IPS-20b (cell line): ENCODE data around the gene C3orf38.
A peak's percentile ranks its signal among the peaks of the same experiment; 100 is the strongest.

Experiments used
- H3K27ac ChIP-seq: one replicate; pipeline ENCODE4 v1.5.1; 2013; ENCODE audit warnings: low read length
- H3K27me3 ChIP-seq: 2 replicates; pipeline ENCODE4 v1.6.1; 2013; ENCODE audit warnings: mild to moderate bottlenecking, low read length, inconsistent platforms; ENCODE audit not compliant: insufficient read depth
- H3K36me3 ChIP-seq: 2 replicates; pipeline ENCODE4 v1.6.1; 2013; ENCODE audit warnings: low read depth, mild to moderate bottlenecking, inconsistent platforms, low read length, moderate library complexity; ENCODE audit not compliant: insufficient read depth
- H3K4me1 ChIP-seq: 2 replicates; pipeline ENCODE4 v1.6.1; 2013; ENCODE audit warnings: mild to moderate bottlenecking, control low read depth, inconsistent platforms, low read length, moderate library complexity; ENCODE audit not compliant: insufficient read depth
- H3K4me3 ChIP-seq: 2 replicates; pipeline ENCODE4 v1.5.1; 2013; ENCODE audit warnings: mild to moderate bottlenecking, low read length, inconsistent platforms
- H3K9ac ChIP-seq: 2 replicates; pipeline ENCODE4 v1.6.1; 2013; ENCODE audit warnings: low read depth, mild to moderate bottlenecking, inconsistent platforms, low read length, moderate library complexity
- H3K9me3 ChIP-seq: 2 replicates; pipeline ENCODE4 v1.6.1; 2013; ENCODE audit warnings: mild to moderate bottlenecking, low read depth, low read length, inconsistent platforms; ENCODE audit not compliant: insufficient read depth

C3orf38 gene

DNA sequence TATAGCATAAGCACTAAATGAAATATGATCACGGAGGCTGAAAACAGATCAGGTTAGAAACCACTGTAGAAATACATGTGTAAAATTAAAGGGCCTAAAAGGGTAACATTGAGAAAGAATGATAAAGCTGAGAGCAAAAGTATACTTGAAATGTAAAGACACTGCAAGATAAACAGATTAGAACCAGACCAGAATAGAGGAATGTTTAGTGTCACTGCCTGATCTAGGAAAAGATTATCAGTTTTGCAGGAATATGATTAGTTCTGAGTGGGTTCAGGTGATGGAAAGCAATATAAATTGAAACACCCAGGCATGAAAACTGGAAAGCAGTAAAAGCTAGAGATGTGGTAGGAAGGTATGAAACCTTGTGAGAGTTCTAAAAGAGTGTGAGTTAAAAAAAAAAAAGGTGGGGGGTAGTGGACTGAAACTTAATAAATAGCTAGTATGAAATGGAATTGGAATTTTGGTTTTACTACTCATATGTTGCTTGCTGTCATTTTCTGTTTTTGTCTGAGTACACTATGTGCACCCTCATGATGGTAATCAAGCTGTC lies 16.0 kb upstream of the C3orf38 start:
- Histone ChIP-seq H3K9me3 (no peaks in the 10 kb centered on the region), H3K4me1 (no peaks in the 10 kb centered on the region), H3K36me3 (peaks cover 62% of the 10 kb centered on the region), H3K4me3 (no peak overlapping the region), H3K27me3 (no peaks in the 10 kb centered on the region), H3K27ac (no peak overlapping the region), H3K9ac (no peak overlapping the region)

DNA sequence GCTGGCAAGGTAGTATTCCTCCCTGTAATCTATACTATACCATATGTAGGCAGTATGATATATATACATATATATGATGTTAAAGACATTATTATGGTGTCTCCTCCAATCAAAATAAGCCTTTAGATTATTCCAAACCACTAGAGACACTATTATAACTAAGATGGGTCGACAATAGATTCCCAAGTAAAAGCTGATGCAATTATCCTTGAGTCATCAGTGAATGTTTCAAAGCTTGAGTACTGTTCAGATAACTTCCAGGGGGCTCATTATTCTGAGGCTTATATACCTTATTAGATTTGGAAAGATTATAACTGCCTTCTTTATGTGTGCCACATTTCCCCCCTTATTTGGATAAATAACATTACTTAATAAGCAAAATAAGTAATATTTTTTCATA lies 11.9 kb upstream of the C3orf38 start:
- Histone ChIP-seq H3K9ac (no peak overlapping the region), H3K36me3 (peaks cover 69% of the 10 kb centered on the region), H3K4me1 (peaks cover 14% of the 10 kb centered on the region), H3K27me3 (no peaks in the 10 kb centered on the region), H3K9me3 (no peaks in the 10 kb centered on the region), H3K27ac (no peak overlapping the region), H3K4me3 (no peak overlapping the region)

DNA sequence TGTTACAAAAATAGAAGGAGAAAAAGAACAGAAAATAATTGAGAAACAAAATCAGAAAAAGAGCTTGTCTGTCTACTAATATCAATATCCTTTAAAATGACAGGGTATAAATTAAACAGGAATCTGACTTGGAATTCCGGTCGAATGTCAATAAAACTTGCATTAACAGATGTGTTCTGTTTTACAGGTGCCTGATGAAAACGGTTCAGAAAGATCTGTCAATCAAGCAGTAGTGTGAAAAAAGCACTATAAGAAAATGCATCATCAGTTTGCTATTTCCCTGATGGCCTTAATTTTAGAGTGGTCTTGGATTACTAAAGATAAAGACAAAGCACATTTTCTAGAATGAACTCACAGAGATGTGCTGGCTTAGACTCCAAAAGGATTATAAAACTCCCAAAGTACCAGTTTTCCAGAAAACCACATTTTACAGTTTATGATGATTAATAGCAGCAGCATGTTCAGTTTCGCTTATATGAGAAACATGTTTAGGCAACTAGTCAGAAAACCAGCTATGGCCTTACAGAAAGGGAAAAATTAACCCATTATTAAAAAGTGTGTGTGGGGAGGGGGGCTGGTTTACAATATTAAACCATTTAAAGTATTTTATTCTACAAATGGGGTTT lies 8.2 kb upstream of the C3orf38 start:
- Histone ChIP-seq H3K4me3 (peak overlapping the region; percentile 36; the same call in 1 of the 2 replicates), H3K9me3 (no peaks in the 10 kb centered on the region), H3K9ac (no peak overlapping the region), H3K36me3 (peaks cover 49% of the 10 kb centered on the region), H3K4me1 (peaks cover 14% of the 10 kb centered on the region), H3K27me3 (no peaks in the 10 kb centered on the region), H3K27ac (no peak overlapping the region)

DNA sequence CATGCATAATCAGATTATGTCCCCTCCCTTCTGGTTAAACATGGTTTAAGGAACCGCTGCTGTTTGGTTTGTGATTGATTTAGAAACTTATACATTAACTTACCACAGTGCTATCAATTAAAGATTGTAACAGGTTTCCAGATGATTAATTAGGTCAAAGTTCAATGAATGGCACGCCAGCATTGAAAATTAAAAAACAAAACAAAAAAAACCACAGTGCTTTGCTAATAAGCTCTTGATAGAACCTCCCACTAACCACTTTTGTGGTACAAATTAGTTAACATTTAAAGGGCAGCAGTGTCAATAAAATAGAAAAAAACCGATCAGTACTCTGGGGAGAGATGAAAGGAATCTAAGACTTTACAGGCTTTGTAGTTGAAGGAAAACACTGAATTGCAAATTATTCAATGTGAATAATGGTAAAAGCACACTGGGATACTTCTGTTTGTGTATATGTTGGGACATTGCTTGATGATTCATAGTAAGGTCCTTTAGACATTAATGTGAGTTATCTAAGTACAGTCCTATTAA lies 7.6 kb upstream of the C3orf38 start:
- H3K27me3 ChIP-seq: no peaks in the 10 kb centered on the region
- peak overlapping the region; percentile 36; the same call in 1 of the 2 replicates for H3K4me3 ChIP-seq
- H3K9me3 ChIP-seq: no peaks in the 10 kb centered on the region
- H3K9ac ChIP-seq: no peak overlapping the region
- H3K27ac ChIP-seq: no peak overlapping the region
- peaks cover 43% of the 10 kb centered on the region for H3K36me3 ChIP-seq
- H3K4me1 ChIP-seq: peaks cover 14% of the 10 kb centered on the region

DNA sequence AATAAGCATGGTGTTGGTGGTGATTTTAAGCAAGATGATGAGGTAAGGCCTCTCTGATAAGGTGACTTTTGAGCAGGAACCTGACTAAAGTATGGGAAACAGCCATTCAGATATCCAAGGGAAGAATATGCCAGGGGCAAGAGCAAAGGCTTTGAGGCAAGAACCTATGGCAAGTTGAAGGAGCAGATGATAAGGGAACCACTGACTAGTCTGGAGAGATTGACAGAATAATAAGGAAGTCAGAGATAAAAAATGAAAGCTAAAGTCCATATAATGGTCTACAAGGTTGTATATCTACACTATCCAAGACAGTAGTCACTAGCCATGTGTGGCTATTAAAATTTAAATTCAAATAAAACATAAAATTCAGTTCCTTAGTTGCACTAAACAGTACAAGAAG lies 2.5 kb upstream of the C3orf38 start:
- Histone ChIP-seq H3K4me3 (0 out of 2 replicates have a peak overlapping the region, but pooled peaks have one; percentile 90), H3K9ac (no peak overlapping the region), H3K9me3 (no peaks in the 10 kb centered on the region)

DNA sequence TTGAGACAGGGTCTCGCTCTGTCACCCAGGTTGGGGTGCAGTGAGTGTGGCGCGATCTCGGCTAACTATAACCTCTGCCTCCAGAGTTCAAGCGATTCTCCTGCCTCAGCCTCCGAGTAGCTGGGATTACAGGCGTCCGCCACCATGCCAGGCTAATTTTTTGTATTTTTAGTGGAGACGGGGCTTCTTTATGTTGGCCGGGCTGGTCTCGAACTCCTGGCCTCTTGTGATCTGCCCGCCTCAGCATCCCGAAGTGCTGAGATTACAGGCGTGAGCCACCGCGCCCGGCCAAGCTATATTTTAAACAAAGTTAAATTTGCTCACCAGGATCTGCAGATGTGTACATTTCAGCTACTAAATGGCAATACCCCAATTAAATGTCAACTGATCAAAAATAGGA lies 1.1 kb upstream of the C3orf38 start:
- peak overlapping the region; percentile 98 for H3K27ac ChIP-seq
- H3K4me3 ChIP-seq: peak overlapping the region; percentile 90
- H3K36me3 ChIP-seq: peaks cover 9% of the 10 kb centered on the region
- H3K27me3 ChIP-seq: no peaks in the 10 kb centered on the region
- H3K9me3 ChIP-seq: no peaks in the 10 kb centered on the region
- H3K4me1 ChIP-seq: peaks cover 11% of the 10 kb centered on the region; the same call in 1 of the 2 replicates
- peak overlapping the region; percentile 100; the same call in 1 of the 2 replicates for H3K9ac ChIP-seq

More for the DNA sequence above, 2.5 kb upstream of the C3orf38 start:
- no peaks in the 10 kb centered on the region for H3K36me3 ChIP-seq
- peaks cover 16% of the 10 kb centered on the region for H3K4me1 ChIP-seq
- H3K27me3 ChIP-seq: no peaks in the 10 kb centered on the region
- H3K27ac ChIP-seq: no peak overlapping the region

DNA sequence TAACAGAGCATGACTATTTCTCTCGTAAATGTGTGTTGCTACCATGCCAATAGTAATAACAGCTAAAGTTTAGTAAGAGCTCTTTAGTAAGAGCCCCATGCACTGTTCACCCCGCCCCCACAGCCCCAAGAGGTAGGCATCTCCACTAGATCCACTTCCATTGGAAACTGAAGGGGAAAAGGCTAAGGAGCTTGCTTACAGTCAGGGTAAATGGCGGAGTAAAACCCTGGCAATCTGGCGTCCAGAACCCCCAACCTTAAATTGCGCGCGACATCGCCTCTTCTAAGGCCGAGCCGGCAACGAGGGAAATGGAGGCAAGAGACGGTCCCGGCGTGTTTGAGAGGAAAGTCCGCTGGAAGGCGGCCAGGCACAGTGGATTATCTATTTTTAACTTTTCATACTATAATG lies 654 bp upstream of the C3orf38 start:
- Histone ChIP-seq H3K4me3 (peak overlapping the region; percentile 90), H3K27ac (peak overlapping the region; percentile 98), H3K9ac (peak overlapping the region; percentile 100), H3K9me3 (no peaks in the 10 kb centered on the region), H3K27me3 (no peaks in the 10 kb centered on the region), H3K4me1 (peaks cover 11% of the 10 kb centered on the region; the same call in 1 of the 2 replicates), H3K36me3 (peaks cover 14% of the 10 kb centered on the region)

DNA sequence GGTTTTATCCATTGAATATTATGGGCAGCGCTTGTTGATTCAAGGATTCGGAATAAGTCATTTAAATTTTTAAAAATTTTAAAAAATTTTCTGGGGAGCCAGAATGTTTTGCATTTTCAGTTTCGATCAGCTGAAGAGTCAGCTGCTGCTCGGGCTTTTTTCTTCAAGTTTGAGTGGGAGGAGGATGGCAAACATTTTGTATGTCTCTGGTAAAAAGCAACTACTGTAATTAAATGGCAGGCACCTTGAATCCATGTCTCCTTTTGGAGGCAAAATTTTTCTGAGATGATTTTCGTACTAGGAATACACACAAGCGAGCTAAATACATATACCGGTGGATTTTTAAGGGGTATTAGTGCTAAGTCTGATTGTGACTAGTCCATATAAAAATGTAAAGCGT lies 612 bp downstream of the C3orf38 start:
- Histone ChIP-seq H3K36me3 (peaks cover 26% of the 10 kb centered on the region), H3K9ac (peak overlapping the region; percentile 100), H3K4me3 (peak overlapping the region; percentile 90), H3K27ac (peak overlapping the region; percentile 95), H3K27me3 (no peaks in the 10 kb centered on the region), H3K4me1 (peaks cover 11% of the 10 kb centered on the region; the same call in 1 of the 2 replicates), H3K9me3 (no peaks in the 10 kb centered on the region)

DNA sequence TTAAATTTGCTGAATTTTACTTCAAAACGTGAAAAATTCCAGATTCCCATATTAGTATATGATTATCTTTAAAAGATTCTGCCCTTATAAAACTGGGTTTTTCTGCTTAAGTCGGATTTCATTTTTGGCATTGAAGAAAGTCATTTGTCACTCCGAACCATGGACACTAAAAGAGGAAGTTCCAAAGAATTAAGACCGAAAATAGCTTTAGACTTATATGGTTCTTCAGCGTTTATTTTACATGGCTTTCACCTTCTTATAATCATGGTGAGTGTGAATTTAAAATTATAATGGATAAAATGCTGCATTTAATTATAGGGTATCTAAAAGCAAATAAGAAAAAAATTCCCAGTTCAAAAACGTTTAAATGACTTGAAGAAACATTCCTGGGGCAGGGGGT lies 1.0 kb downstream of the C3orf38 start:
- H3K9ac ChIP-seq: peak overlapping the region; percentile 100
- no peak overlapping the region for H3K27ac ChIP-seq
- H3K4me1 ChIP-seq: peaks cover 11% of the 10 kb centered on the region; the same call in 1 of the 2 replicates
- no peaks in the 10 kb centered on the region for H3K9me3 ChIP-seq
- H3K36me3 ChIP-seq: peaks cover 30% of the 10 kb centered on the region
- peak overlapping the region; percentile 90 for H3K4me3 ChIP-seq
- H3K27me3 ChIP-seq: no peaks in the 10 kb centered on the region

DNA sequence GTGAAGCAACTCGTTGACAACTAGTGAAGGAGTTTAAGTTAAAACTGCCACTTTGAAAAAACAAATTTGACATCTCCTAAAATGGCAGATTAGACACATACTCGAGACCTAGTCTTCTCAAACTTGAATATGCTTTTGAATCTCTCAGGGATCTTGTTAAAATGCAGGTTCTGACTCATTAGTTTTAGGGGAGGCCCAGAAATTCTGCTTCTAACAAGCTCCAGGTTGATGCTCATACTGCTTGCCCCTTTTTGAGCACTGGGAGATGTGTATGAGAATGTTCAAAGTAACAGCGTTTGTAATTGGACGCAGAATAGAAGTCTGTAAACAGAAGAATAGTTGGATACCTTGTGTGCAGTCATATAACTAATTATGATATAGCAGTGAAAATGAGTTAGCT lies 1.6 kb downstream of the C3orf38 start:
- no peaks in the 10 kb centered on the region for H3K9me3 ChIP-seq
- H3K36me3 ChIP-seq: peaks cover 36% of the 10 kb centered on the region
- H3K27ac ChIP-seq: no peak overlapping the region
- no peaks in the 10 kb centered on the region for H3K27me3 ChIP-seq
- peak overlapping the region; percentile 100; the same call in 1 of the 2 replicates for H3K9ac ChIP-seq
- H3K4me1 ChIP-seq: peaks cover 11% of the 10 kb centered on the region; the same call in 1 of the 2 replicates
- H3K4me3 ChIP-seq: peak overlapping the region; percentile 90

DNA sequence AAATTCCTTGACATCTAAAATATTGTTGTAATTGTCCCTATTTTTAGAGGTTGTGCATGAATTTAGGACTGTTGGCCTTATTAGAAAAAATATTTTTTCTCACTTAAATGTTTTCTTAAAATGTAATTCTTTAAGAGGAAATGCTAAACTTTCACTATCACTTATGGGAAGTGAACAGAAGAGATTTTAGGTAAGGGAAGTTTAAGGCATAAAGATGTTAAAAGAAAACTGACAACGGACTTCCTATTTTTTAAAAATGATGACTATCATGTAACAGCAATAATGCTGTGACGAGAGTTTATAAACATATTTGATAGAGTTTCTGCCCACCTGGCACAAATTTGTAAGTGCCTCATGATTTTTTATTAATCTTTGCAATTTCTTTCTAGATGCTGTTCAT lies 3.1 kb downstream of the C3orf38 start:
- H3K4me3 ChIP-seq: no peak overlapping the region
- H3K4me1 ChIP-seq: peaks cover 9% of the 10 kb centered on the region; the same call in 1 of the 2 replicates
- peaks cover 50% of the 10 kb centered on the region for H3K36me3 ChIP-seq
- no peak overlapping the region for H3K9ac ChIP-seq
- no peaks in the 10 kb centered on the region for H3K9me3 ChIP-seq
- no peaks in the 10 kb centered on the region for H3K27me3 ChIP-seq
- H3K27ac ChIP-seq: no peak overlapping the region
